ENCODE measurements around the gene DCAF7. TPM values are rescaled to one million over a fixed set of nuclear protein-coding genes. Genes with fewer than 3 reads are reported as not detected.

DCAF7 gene
- polyA plus RNA-seq, 3 donors: 41.9 to 89.4 (median 58.1) TPM

DNA sequence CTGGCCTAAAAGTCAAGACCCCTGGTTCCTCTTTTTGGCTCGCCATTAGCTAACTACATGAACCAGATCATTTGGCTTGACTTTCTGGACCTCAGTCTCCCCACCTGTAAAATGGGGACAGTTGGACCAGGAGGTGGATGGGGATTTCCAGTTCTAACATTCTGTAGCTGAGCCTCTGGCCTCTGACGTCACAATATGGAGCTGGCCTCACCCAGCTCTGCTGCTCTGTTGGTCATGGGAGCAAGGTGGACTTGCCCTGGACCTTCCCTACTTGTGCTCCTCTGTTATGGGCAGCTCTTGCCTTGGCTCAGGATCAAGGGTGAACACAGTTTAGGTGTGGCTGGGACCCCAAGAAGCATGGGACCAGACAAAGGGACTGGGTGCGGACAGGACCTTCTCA lies 43.6 kb upstream of the DCAF7 start:
- no peaks in the 10 kb centered on the region for H3K36me3 Mint-ChIP-seq
- no peaks in the 10 kb centered on the region for H4K20me1 ChIP-seq (ENCODE audit: insufficient read depth, low read length)
- H3K27ac Mint-ChIP-seq: no peak overlapping the region
- peaks cover 2 to 11% (median 7%) of the 10 kb centered on the region in 7 donors for H3K9me3 Mint-ChIP-seq
- no peaks in the 10 kb centered on the region for H3K27me3 ChIP-seq (ENCODE audit: control insufficient read depth in 2 of 2, insufficient read depth in 2 of 2, low read length in 2 of 2)
- no peak overlapping the region for H3K27ac ChIP-seq (ENCODE audit: low read depth in 1 of 2, low read length in 2 of 2)
- no peak overlapping the region for H3K4me3 ChIP-seq (replicated peaks in 1 of 3; ENCODE audit: low read depth in 2 of 3, low read length in 3 of 3)
- H3K36me3 ChIP-seq (replicated peaks in 1 of 2; ENCODE audit: control insufficient read depth in 1 of 2, insufficient read depth in 2 of 2, low read length in 2 of 2): no peaks in the 10 kb centered on the region
- H2AFZ ChIP-seq (ENCODE audit: insufficient read depth, low read depth, low read length, poor library complexity, severe bottlenecking): no peak overlapping the region
- no peaks in the 10 kb centered on the region for H3K79me2 ChIP-seq (ENCODE audit: insufficient read depth, low read length)
- no peak overlapping the region for H3K4me3 Mint-ChIP-seq
- WGBS (ENCODE audit: insufficient coverage): 80% methylated on average over 1 of the region's 3 CpGs
- no peak overlapping the region for H3K4me2 ChIP-seq (replicated peaks; ENCODE audit: extremely low read depth, low read length, poor library complexity, severe bottlenecking)
- peaks cover 0 to 6% of the 10 kb centered on the region in 2 donors for H3K9me3 ChIP-seq (replicated peaks in 1 of 2; ENCODE audit: control insufficient read depth in 1 of 2, insufficient read depth in 1 of 2, low read length in 2 of 2)
- peaks cover 0 to 18% (median 6%) of the 10 kb centered on the region in 3 donors for H3K27me3 Mint-ChIP-seq (ENCODE audit: low read depth in 3 of 3)
- intact Hi-C loops (cut with micrococcal nuclease): no loop called here
- TF ChIP-seq CTCF (IDR thresholded peaks at IDR 0.05): no peak
- no peaks in the 10 kb centered on the region for H3K4me1 Mint-ChIP-seq
- H3K9ac ChIP-seq (ENCODE audit: insufficient read depth, low read length, poor library complexity, severe bottlenecking): no peak overlapping the region
- no peak for DNase-seq
- no peaks in the 10 kb centered on the region for H3K4me1 ChIP-seq (ENCODE audit: control insufficient read depth in 1 of 2, insufficient read depth in 2 of 2, low read length in 2 of 2)

DNA sequence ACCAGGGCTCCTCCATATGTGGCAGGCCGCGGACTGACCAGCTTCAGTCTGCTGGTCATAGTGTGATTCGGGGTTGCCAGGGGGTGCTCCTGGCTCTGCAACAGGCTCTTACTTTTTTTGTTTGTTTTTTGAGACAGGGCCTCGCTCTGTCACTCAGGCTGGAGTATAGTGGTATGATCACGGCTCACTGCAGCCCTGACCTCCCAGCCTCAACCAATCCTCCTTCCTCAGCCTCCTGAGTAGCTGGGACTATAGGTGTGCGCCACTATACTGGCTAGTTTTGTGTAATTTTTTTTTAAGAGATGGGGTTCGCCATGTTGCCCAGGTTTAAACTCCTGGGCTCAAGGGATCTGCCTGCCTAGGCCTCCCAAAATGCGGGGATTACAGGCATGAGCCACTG lies 38.9 kb upstream of the DCAF7 start:
- Histone ChIP-seq H3K4me3 (replicated peaks in 1 of 3; ENCODE audit: low read depth in 2 of 3, low read length in 3 of 3) (no peak overlapping the region), H3K9me3 (replicated peaks in 1 of 2; ENCODE audit: control insufficient read depth in 1 of 2, insufficient read depth in 1 of 2, low read length in 2 of 2) (no peaks in the 10 kb centered on the region), H3K27ac (ENCODE audit: low read depth in 1 of 2, low read length in 2 of 2) (no peak overlapping the region), H3K4me2 (replicated peaks; ENCODE audit: extremely low read depth, low read length, poor library complexity, severe bottlenecking) (no peak overlapping the region), H3K27me3 (ENCODE audit: control insufficient read depth in 2 of 2, insufficient read depth in 2 of 2, low read length in 2 of 2) (no peaks in the 10 kb centered on the region), H4K20me1 (ENCODE audit: insufficient read depth, low read length) (no peaks in the 10 kb centered on the region), H3K36me3 (replicated peaks in 1 of 2; ENCODE audit: control insufficient read depth in 1 of 2, insufficient read depth in 2 of 2, low read length in 2 of 2) (no peaks in the 10 kb centered on the region), H3K9ac (ENCODE audit: insufficient read depth, low read length, poor library complexity, severe bottlenecking) (no peak overlapping the region), H2AFZ (ENCODE audit: insufficient read depth, low read depth, low read length, poor library complexity, severe bottlenecking) (no peak overlapping the region), H3K4me1 (ENCODE audit: control insufficient read depth in 1 of 2, insufficient read depth in 2 of 2, low read length in 2 of 2) (no peaks in the 10 kb centered on the region), H3K79me2 (ENCODE audit: insufficient read depth, low read length) (no peaks in the 10 kb centered on the region)
- Mint-ChIP-seq H3K36me3 (no peaks in the 10 kb centered on the region), H3K27me3 (ENCODE audit: low read depth in 3 of 3) (peaks cover 2 to 11% (median 3%) of the 10 kb centered on the region in 3 donors), H3K27ac (no peak overlapping the region), H3K4me1 (no peaks in the 10 kb centered on the region), H3K9me3 (peaks cover 0 to 2% (median 0%) of the 10 kb centered on the region in 7 donors), H3K4me3 (no peak overlapping the region)
- no peak for DNase-seq
- WGBS (ENCODE audit: insufficient coverage): 95% methylated on average over 4 of the region's 8 CpGs
- intact Hi-C loops (cut with micrococcal nuclease): no loop called here
- no peak for TF ChIP-seq CTCF (IDR thresholded peaks at IDR 0.05)

Measured in CD14-positive monocyte (primary cell).